H9 (cell line): ENCODE results near the gene TCTN3. TPM values are rescaled to one million over a fixed set of nuclear protein-coding genes. Genes with fewer than 3 reads are reported as not detected.

Experiments used
- DNase-seq: peaks from one replicate; pipeline ENCODE4 v3.0.0-alpha.2; 2017
- H2AFZ ChIP-seq: one replicate; pipeline ENCODE4 v1.6.1; 2013; ENCODE audit warnings: mild to moderate bottlenecking, low read length, control low read depth, moderate library complexity
- H2AK5ac ChIP-seq: 2 replicates; pipeline ENCODE4 v1.6.1; 2013; ENCODE audit warnings: low read length, control low read depth, mixed read lengths; ENCODE audit not compliant: insufficient read length
- H2BK120ac ChIP-seq: one replicate; pipeline ENCODE4 v1.6.1; 2013; ENCODE audit warnings: low read depth, mild to moderate bottlenecking, low read length, control low read depth, inconsistent platforms; ENCODE audit not compliant: poor library complexity, severe bottlenecking
- H2BK12ac ChIP-seq: 2 replicates; pipeline ENCODE4 v1.6.1; 2013; ENCODE audit warnings: low read length, control low read depth, mixed read lengths, low read depth; ENCODE audit not compliant: insufficient read length
- H2BK15ac ChIP-seq: 2 replicates; pipeline ENCODE4 v1.6.1; 2013; ENCODE audit warnings: low read depth, low read length, control low read depth
- H2BK20ac ChIP-seq: one replicate; pipeline ENCODE4 v1.6.1; 2013; ENCODE audit warnings: low read depth, mild to moderate bottlenecking, low read length, control low read depth, inconsistent platforms; ENCODE audit not compliant: poor library complexity, severe bottlenecking
- H2BK5ac ChIP-seq: 2 replicates; pipeline ENCODE4 v1.6.1; 2013; ENCODE audit warnings: low read length, control low read depth, mixed read lengths; ENCODE audit not compliant: insufficient read length
- H3K14ac ChIP-seq: 2 replicates; pipeline ENCODE4 v1.6.1; 2013; ENCODE audit warnings: low read length, control low read depth; ENCODE audit not compliant: insufficient read depth
- H3K18ac ChIP-seq: 2 replicates; pipeline ENCODE4 v1.6.1; 2013; ENCODE audit warnings: low read depth, mild to moderate bottlenecking, mixed read lengths, low read length, control low read depth; ENCODE audit not compliant: insufficient read length
- H3K23ac ChIP-seq: 2 replicates; pipeline ENCODE4 v1.6.1; 2013; ENCODE audit warnings: low read length, control low read depth, mixed read lengths, low read depth; ENCODE audit not compliant: insufficient read length
- H3K23me2 ChIP-seq: 2 replicates; pipeline ENCODE4 v1.6.1; 2013; ENCODE audit warnings: low read depth, mild to moderate bottlenecking, mixed read lengths, low read length, control low read depth; ENCODE audit not compliant: insufficient read length, poor library complexity, severe bottlenecking
- H3K27ac ChIP-seq: 2 replicates; pipeline ENCODE4 v1.5.1; 2013; ENCODE audit warnings: low read length, control low read depth, mixed read lengths, low read depth; ENCODE audit not compliant: insufficient read length
- H3K27me3 ChIP-seq: 2 replicates; pipeline ENCODE4 v1.6.1; 2013; ENCODE audit warnings: low read length, control low read depth, inconsistent platforms; ENCODE audit not compliant: insufficient read depth
- H3K4ac ChIP-seq: 2 replicates; pipeline ENCODE4 v1.6.1; 2013; ENCODE audit warnings: low read depth, mild to moderate bottlenecking, control low read depth, inconsistent platforms, low read length, moderate library complexity
- H3K4me1 ChIP-seq: 2 replicates; pipeline ENCODE4 v1.6.1; 2013; ENCODE audit warnings: low read length, control low read depth, inconsistent platforms; ENCODE audit not compliant: insufficient read depth
- H3K4me2 ChIP-seq: 2 replicates; pipeline ENCODE4 v1.6.1; 2013; ENCODE audit warnings: low read length, control low read depth, mixed read lengths; ENCODE audit not compliant: insufficient read length, insufficient read depth
- H3K56ac ChIP-seq: 2 replicates; pipeline ENCODE4 v1.6.1; 2013; ENCODE audit warnings: low read depth, mild to moderate bottlenecking, mixed read lengths, low read length, control low read depth; ENCODE audit not compliant: insufficient read length
- H3K79me1 ChIP-seq: 2 replicates; pipeline ENCODE4 v1.6.1; 2013; ENCODE audit warnings: low read depth, mild to moderate bottlenecking, moderate library complexity, low read length, control low read depth, inconsistent platforms; ENCODE audit not compliant: insufficient read depth, poor library complexity, severe bottlenecking
- H3K79me2 ChIP-seq: 2 replicates; pipeline ENCODE4 v1.6.1; 2013; ENCODE audit warnings: low read length, control low read depth, inconsistent platforms; ENCODE audit not compliant: insufficient read depth
- H3K9ac ChIP-seq: 2 replicates; pipeline ENCODE4 v1.6.1; 2013; ENCODE audit warnings: low read length, control low read depth, mixed read lengths; ENCODE audit not compliant: insufficient read length; ENCODE audit errors: extremely low read depth
- H3K9me3 ChIP-seq: one replicate; pipeline ENCODE4 v1.6.1; 2013; ENCODE audit warnings: low read depth, low read length, inconsistent platforms; ENCODE audit not compliant: control insufficient read depth
- H3T11ph ChIP-seq: one replicate; pipeline ENCODE4 v1.6.1; 2013; ENCODE audit warnings: mild to moderate bottlenecking, low read length, control low read depth, inconsistent platforms
- H4K20me1 ChIP-seq: one replicate; pipeline ENCODE4 v1.6.1; 2013; ENCODE audit not compliant: control insufficient read depth, insufficient read length, insufficient read depth
- H4K5ac ChIP-seq: 2 replicates; pipeline ENCODE4 v1.6.1; 2013; ENCODE audit warnings: low read depth, mild to moderate bottlenecking, mixed read lengths, low read length, control low read depth; ENCODE audit not compliant: insufficient read length
- H4K8ac ChIP-seq: replicated peaks from 2 replicates; pipeline ENCODE4 v1.6.1; 2013; ENCODE audit warnings: low read length, control low read depth, mixed read lengths, low read depth; ENCODE audit not compliant: insufficient read length
- H4K91ac ChIP-seq: 2 replicates; pipeline ENCODE4 v1.6.1; 2013; ENCODE audit warnings: low read depth, mild to moderate bottlenecking, moderate library complexity, mixed read lengths, low read length, control low read depth; ENCODE audit not compliant: insufficient read length
- H3K27ac Mint-ChIP-seq, 3 experiments: 2 replicates in 2 of 3; 3 replicates in 1 of 3; pipeline ENCODE4 v1.8.0; 2020 to 2021; ENCODE audit warnings: mixed read lengths in 3 of 3, mild to moderate bottlenecking in 1 of 3, moderate library complexity in 1 of 3
- H3K27me3 Mint-ChIP-seq: 2 replicates; pipeline ENCODE4 v1.8.0; 2021; ENCODE audit warnings: low read depth, mild to moderate bottlenecking, moderate library complexity, mixed read lengths
- H3K36me3 Mint-ChIP-seq, 3 experiments: 2 replicates in 2 of 3; 3 replicates in 1 of 3; pipeline ENCODE4 v1.8.0; 2020 to 2021; ENCODE audit warnings: low read depth in 3 of 3, mixed read lengths in 3 of 3; ENCODE audit not compliant: insufficient read depth in 1 of 3
- H3K4me1 Mint-ChIP-seq, 2 experiments: 2 replicates each; pipeline ENCODE4 v1.8.0; 2020; ENCODE audit warnings: mixed read lengths in 2 of 2
- H3K4me3 Mint-ChIP-seq, 2 experiments: 2 replicates in 1 of 2; 3 replicates in 1 of 2; pipeline ENCODE4 v1.8.0; 2020 to 2021; ENCODE audit warnings: mild to moderate bottlenecking in 2 of 2, mixed read lengths in 2 of 2, moderate library complexity in 1 of 2
- H3K9me3 Mint-ChIP-seq, 2 experiments: 2 replicates in 1 of 2; 3 replicates in 1 of 2; pipeline ENCODE4 v1.8.0; 2020; ENCODE audit warnings: mild to moderate bottlenecking in 2 of 2, mixed read lengths in 2 of 2, moderate library complexity in 1 of 2
- CTCF ChIP-seq: fragments of 200-600 bp; sonication (generic); conservative IDR thresholded peaks from 3 replicates; pipeline ENCODE4 v1.8.0; 2021; ENCODE audit warnings: antibody characterized with exemption, mild to moderate bottlenecking
- whole genome bisulfite sequencing: extraction: QIAGEN DNeasy Blood & Tissue Kit; methylation state at CpG from one replicate; pipeline ENCODE4 v1.1.7; 2013; ENCODE audit warnings: missing lambda C conversion rate, low lambda C conversion rate, mixed read lengths; ENCODE audit not compliant: insufficient read length; ENCODE audit errors: extremely low coverage; 5-methylcytosine and 5-hydroxymethylcytosine counted together
- total RNA-seq: library from RNA; stranded (reverse); gene quantifications from 2 replicates; pipeline ENCODE4 v1.2.1, GENCODE V29; 2021

TCTN3 gene
- total RNA-seq, 1 experiment from 2014 or later: 37.3 TPM

DNA sequence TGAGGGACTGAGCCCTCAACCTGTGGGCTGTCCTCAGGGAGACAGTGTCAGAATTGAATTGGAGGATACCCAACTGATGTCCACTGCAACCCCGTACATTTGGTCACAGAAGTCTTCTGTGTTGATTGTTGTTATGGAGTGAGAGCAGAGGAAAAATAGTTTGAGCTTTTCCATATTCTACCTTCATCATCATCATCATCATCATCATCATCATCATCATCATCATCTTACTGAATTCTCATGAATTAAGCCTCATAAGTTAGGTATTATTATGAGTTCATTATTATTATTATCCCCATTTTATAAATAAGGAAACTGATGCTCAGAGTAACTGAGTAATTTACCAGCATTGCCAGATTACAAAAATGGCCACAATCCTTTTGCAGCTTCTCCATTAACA is 45.6 kb downstream of the TCTN3 start:
- no peak overlapping the region for H4K5ac ChIP-seq
- H3K27me3 ChIP-seq: no peaks in the 10 kb centered on the region
- H3K27me3 Mint-ChIP-seq: no peaks in the 10 kb centered on the region
- H3K4ac ChIP-seq: no peak overlapping the region
- no peaks in the 10 kb centered on the region for H4K20me1 ChIP-seq
- H2AFZ ChIP-seq: no peak overlapping the region
- no peaks in the 10 kb centered on the region for H3K79me1 ChIP-seq
- H4K8ac ChIP-seq: no peak overlapping the region
- H2AK5ac ChIP-seq: no peak overlapping the region
- no peak for DNase-seq
- H3K4me1 ChIP-seq: 0 out of 2 replicates have a peak, but pooled peaks cover 2% of the 10 kb centered on the region
- H3K14ac ChIP-seq: no peak overlapping the region
- H2BK20ac ChIP-seq: no peak overlapping the region
- no peak overlapping the region for H2BK12ac ChIP-seq
- H2BK5ac ChIP-seq: no peak overlapping the region
- no peaks in the 10 kb centered on the region for H3K23me2 ChIP-seq
- no peak overlapping the region for H4K91ac ChIP-seq
- H3K27ac ChIP-seq: no peak overlapping the region
- no peak overlapping the region for H3K27ac Mint-ChIP-seq
- H3K79me2 ChIP-seq: no peaks in the 10 kb centered on the region
- H3K9me3 Mint-ChIP-seq: peaks cover 6 to 9% of the 10 kb centered on the region in 2 experiments
- no peak overlapping the region for H2BK15ac ChIP-seq
- H3K23ac ChIP-seq: no peak overlapping the region
- no peak overlapping the region for H3K4me2 ChIP-seq
- H3K56ac ChIP-seq: no peak overlapping the region
- no peak overlapping the region for H3K18ac ChIP-seq
- no peak overlapping the region for H3K4me3 Mint-ChIP-seq
- peaks cover 41 to 73% (median 63%) of the 10 kb centered on the region in 3 experiments for H3K36me3 Mint-ChIP-seq
- no peaks in the 10 kb centered on the region for H3K9me3 ChIP-seq
- WGBS: no CpG with 5 or more reads among the region's 1 CpG
- TF ChIP-seq CTCF: no peak
- H3K9ac ChIP-seq: no peak overlapping the region
- H3T11ph ChIP-seq: no peak overlapping the region
- peaks cover 9% of the 10 kb centered on the region in 2 experiments for H3K4me1 Mint-ChIP-seq
- no peak overlapping the region for H2BK120ac ChIP-seq
